GM19025 (cell line): ENCODE results near the gene PDCD6IP.

ENCODE experiments used
- ATAC-seq: cut with Tn5 transposase; IDR thresholded peaks from one replicate; pipeline ENCODE4 v1.9.1; 2021; ENCODE audit warnings: mild to moderate bottlenecking, low read depth, moderate library complexity; ENCODE audit not compliant: unreplicated experiment

PDCD6IP gene

GRCh38 chr3:33886015-33886414 is 87.6 kb downstream of the PDCD6IP start:
- no peak for ATAC-seq

DNA sequence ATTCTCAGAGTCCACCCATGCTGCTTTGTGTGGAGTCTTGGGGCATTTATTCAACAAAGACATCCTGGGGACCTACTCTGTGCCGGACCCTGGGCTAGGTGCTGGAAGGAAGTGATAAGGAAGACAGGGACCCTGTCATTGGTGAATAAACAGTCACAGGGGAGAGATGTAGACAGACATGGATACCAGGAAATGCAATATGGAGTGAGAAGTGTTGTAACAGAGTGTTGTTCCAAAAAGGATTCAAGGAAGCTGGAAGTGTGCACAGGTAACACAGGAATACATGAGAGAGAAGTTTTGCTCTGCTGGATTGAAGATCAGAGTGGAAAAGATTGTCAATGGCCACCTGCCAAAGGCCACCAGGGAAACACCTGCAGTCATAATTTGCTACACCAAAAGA is 89.0 kb downstream of the PDCD6IP start:
- ATAC-seq = no peak

- no peak for ATAC-seq
Observed at GRCh38 chr3:33889394-33890039, 91.1 kb downstream of the PDCD6IP start.

GRCh38 chr3:33892655-33893054 is 94.2 kb downstream of the PDCD6IP start:
- ATAC-seq = no peak

- no peak for ATAC-seq
Observed at GRCh38 chr3:33895658-33896057, 97.2 kb downstream of the PDCD6IP start.

GRCh38 chr3:33897306-33897705 is 98.9 kb downstream of the PDCD6IP start:
- no peak for ATAC-seq

GRCh38 chr3:33898901-33899300 is 100.5 kb downstream of the PDCD6IP start:
- no peak for ATAC-seq

DNA sequence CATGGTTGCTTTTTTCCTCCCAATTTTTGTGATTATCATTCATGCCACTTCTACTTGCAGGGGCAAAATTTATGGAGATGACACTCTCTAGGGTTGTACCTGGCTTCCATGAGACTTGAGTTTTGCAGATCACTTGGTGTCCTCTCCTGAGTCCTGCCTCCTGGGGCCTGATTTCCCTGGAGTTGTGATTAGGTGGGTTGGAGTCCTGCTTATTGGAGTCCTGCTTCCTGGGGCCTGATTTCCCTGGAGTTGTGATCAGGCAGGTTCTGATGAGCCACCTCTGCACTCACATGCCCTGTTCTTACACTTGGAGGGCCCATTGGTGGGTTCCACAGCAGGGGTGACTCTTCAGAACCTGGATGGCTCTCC is 102.0 kb downstream of the PDCD6IP start:
- no peak for ATAC-seq

GRCh38 chr3:33900809-33901505 is 102.5 kb downstream of the PDCD6IP start:
- ATAC-seq = no peak

GRCh38 chr3:33901862-33902563 is 103.6 kb downstream of the PDCD6IP start:
- no peak for ATAC-seq

GRCh38 chr3:33904730-33905129 is 106.3 kb downstream of the PDCD6IP start:
- no peak for ATAC-seq

- ATAC-seq = no peak
Observed at GRCh38 chr3:33908250-33908851, 109.9 kb downstream of the PDCD6IP start.

DNA sequence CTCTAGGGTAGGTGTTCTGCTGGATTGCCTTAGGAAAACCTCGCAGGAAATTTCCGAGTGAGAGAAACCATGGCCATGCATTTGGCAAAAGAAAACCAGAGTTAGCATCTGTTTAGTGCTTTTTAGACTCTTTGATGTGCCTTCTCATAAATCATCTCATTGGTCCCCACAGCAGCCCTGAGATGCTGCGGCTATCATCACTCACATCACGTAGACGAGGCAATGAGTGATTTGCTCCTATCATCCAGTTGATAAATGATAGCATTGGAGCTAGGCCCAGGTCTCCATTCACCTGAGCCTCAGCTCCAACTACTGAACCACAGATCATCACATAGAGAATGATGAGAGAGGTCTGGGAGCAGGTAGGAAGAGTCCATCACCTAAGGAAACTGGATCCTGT is 111.1 kb downstream of the PDCD6IP start:
- ATAC-seq = no peak

DNA sequence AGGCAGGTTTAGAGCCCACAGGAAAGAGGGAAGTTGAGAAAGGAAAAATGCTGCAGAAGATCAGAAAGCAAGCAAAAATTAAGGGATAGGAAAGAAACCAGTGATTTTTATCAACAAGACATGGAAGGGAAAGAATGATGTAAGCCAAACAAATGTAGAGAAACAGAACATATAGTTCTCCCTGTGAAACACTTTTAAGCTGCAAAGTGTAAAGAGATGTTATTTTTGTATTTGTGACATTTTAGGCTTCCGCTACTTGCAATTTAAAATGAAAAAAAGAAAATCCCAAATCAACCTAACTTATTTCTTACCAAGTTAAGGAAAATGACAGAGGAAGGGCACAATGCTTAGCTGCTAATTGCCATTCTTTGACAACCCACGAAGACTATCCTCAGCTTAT is 111.6 kb downstream of the PDCD6IP start:
- ATAC-seq = no peak

DNA sequence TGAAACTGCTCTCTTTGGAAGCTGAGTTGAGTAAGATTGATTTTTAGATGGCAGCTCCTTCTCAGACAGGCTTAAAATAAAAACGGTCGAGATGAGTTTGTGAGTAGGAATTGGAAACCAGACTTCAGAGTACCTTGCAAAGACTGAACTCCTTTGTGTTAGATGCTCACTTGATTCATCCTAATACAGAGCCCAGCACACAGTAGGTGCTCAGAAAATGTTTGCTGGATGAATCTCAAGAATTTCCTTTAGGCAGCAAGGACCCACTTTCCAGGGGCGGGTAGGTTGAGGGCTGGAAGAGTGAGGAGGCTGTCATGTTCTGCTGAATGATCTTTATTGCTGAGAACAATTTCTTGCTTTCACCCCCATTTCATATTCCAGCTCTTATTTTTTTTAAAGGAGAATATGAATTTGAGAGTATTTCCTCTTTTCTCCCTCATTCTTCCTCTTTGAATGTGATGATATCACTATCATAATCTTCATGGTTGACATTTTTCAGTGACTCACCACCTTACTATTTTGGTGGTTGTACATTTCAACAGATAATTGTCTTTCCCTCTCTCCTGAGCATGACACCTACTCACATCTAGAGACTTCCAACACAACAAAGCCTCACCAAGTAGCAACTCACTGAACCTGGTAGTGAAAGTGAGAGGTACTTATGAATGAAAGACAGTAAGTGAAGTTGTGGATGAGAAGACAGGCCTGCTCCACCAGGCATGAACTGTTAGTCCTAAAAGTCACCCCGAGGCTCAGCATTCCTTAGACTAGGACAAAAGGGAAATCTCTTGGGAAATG is 113.3 kb downstream of the PDCD6IP start:
- ATAC-seq = no peak

- ATAC-seq = no peak
Observed at GRCh38 chr3:33914212-33914611, 115.8 kb downstream of the PDCD6IP start.

GRCh38 chr3:33914731-33915379 is 116.4 kb downstream of the PDCD6IP start:
- ATAC-seq = no peak

DNA sequence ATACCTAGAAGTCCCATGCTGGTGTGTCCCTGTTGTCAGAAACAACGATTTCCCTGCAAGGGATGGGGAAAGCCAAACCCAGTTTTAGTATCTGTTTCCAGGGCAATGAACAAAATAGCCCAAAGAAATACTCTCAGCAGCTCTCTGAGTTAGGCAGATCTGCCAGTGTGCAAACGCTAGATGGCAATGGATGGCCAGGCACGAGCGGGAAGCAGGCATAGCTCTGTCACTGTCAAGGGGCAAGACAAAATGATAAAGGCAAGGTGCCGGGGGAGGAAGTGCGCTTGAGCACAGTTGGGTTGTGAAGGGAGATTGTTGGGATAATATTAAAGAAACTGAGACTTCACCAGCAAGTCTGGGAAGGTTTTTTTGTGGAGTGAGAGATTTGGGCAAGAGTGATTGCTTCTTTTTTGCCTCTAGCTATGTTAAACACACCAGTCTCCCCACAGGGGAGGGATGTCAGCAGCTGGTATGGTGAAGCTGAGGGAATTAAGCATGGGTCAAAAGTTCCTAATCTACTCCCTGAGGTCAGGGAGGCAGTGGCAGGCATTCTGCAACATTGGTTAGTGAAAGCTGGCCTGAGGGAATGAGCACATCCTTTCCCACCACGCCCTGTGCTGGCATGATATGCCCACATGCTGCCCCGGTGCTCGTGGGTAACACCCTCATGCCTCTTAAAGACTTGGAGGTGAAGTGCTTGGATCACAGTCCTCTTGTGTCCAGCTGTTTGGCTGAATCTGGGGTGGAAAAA is 117.5 kb downstream of the PDCD6IP start:
- peak; percentile 50 for ATAC-seq

- ATAC-seq = no peak
Observed at GRCh38 chr3:33918126-33918756, 119.8 kb downstream of the PDCD6IP start.
